ENCODE results near the gene SORBS2.

The SORBS2 gene

DNA sequence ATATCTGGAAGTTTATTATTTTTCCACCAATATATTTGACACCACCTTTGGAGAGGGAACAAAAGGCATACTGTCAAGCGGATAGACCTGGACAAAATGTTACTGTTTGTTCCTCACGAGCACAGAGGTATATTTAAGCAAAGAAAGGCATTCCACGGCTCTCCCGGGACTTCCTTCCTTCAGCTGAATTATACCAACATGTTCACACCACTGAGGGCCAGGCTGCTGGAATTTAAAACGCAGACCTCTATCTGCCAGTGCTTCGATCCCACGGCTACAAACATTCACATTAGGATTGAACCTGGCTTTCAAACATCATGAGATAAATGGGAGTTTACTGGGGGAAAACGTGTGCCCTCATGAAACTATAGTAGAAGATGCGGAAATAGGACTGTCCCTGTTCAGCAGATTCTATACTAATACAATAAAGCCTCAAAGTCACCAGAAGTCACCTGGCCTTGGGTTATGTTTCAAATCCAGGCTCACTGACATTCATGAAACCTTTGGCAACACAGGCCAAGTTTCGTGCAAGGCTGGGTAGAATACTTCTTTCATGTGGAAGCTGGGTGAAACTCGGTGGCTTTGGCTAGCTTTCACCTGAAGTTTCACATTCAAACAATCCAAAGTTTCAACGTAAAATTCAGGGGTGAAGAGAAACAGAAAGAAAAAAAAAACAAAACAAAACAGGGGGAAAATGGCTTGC, 39.5 kb downstream of the SORBS2 start:
- no peak for DNase-seq

- no peak for DNase-seq
Observed at GRCh38 chr4:185771711-185772390, 40.1 kb downstream of the SORBS2 start.

- no peak for DNase-seq
Observed at GRCh38 chr4:185767528-185767927, 44.5 kb downstream of the SORBS2 start.

- DNase-seq = no peak
Observed at GRCh38 chr4:185764876-185765275, 47.1 kb downstream of the SORBS2 start.

- no peak for DNase-seq
Observed at GRCh38 chr4:185761352-185762235, 50.4 kb downstream of the SORBS2 start.

DNA sequence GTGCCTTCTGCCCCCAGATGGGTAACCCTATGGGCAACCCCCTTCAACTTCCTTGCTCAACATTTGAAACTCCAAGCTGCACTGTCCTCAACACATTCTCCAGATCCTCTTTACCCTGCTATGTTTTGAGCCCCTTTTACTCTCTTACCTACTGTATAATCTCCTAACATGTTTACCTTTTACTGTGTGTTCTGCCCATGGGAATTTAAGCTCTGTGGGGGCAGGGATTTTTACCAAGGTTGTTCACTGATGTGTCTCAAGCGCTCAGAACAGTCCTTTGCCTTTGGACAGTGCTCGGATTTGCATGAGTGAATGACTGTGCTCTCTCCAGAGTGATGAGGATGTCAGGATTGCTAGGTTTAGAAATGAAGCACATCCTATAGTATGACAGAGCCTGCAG, 53.2 kb downstream of the SORBS2 start:
- no peak for DNase-seq

DNA sequence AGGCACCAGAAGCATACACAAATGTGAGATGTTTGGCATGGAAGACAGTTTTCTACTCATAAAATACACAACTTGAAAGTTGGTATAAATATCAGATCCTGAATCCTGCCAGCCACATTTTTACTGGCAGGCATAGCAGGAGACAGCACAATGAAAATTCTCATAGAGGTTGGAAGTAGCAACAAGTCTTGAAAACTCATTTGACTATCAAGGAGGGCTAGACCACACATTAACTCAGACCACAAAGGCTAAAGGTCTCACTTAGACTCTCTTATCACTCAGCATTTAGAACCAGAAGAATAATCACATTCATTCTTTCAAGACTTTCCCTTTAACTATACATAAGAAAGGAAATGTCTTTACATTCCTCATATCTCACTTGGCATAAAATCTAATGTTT, 56.5 kb downstream of the SORBS2 start:
- no peak for DNase-seq

DNA sequence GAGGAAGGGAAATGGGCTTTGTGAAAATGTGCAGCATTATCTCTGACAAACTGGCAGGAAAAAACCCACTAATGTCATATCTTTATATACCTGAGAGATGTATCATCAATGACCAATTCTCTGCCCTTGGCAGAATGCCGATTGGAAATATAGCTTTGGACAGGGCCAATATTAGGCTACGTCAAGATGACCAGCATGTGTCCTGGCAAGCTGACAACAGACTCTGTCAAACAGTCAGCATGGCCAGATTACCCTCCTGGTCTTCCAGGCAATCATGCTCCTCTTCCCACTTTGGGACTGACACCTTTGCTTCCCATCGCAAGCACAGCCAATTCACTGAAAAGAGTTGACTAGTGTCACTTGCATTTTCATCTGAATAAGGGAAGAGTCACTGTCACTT, 57.0 kb downstream of the SORBS2 start:
- no peak for DNase-seq

GRCh38 chr4:185752872-185753271, 59.1 kb downstream of the SORBS2 start:
- peak; percentile 5 for DNase-seq

DNA sequence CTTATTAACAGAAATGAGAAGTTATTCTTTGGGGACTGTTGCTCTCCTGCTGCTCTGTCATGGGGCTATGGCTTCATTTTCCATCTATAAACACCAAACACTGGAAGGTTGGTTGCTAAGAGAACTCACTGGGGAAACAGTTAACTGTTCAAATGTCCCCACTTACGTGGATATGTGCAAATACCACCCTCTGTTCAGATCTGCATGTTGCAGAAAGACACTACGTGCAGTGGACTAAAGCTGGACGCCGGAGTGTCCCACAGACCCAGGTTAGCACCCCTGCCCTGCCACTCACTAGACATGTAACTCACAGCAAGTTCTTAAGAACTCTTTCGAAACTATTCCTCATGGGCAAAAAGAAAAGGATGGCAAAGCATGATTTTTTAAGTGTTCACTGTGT, 62.1 kb downstream of the SORBS2 start:
- DNase-seq = no peak

DNA sequence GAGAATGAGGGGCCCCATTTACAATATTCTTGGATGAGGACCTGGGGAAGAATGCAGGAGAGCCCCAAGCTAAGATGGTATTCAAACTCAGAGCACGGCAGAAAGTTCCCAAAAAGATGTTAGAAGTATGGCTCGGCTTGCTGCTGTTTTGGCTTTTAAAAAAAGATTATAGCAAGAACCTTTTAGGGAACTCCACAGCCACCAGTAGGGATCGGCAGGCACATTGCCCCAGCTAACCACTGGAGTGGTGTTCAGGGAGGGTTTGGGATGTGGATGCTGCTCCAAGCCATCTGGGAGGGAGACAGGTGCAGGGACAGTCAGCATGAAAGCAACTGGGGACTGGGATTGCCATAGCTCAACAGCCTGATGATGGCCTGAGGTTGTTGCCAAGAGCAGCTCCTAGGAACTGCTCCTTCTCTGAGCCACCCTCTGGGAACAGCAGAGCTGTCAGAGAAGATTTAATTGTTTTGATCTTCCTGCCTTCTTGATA, 63.0 kb downstream of the SORBS2 start:
- DNase-seq = no peak

DNA sequence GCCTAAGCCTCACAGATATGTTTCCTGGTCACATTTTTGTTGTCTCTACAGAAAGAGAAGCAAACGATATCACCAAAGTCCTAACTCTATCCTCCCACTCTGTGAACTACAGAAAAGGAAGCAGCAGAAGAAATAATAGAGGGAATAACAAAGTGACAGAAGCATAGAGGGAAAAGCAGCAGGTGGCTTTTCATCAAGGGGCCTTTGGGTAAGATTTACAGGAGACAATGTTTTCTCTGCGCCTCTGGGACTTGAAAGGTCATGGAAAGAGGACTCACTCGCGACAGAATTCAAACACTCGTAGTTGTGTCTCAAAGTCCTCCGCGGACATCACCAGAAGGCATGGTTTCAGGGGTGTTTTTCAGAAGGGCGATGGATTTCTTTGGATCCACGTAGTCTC, 66.1 kb downstream of the SORBS2 start:
- no peak for DNase-seq

- DNase-seq = no peak
Observed at GRCh38 chr4:185744946-185745345, 67.0 kb downstream of the SORBS2 start.

DNA sequence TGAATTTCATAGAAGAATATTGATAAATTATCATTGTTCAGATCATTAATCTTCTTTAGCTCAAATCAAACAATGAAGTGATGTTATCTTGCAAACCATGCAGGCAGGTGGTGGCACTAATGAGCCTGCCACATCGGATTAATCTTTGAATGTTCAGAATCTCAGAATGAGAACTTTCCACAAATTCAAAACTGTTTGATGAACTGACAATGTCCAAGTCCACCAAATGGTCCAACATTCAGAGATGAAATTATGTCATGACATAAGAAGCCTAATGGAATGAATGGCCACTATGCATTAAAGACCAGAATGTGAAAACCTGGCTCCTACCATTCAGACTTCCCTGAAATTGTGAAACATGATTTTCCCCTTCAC, 67.5 kb downstream of the SORBS2 start:
- DNase-seq = no peak

DNA sequence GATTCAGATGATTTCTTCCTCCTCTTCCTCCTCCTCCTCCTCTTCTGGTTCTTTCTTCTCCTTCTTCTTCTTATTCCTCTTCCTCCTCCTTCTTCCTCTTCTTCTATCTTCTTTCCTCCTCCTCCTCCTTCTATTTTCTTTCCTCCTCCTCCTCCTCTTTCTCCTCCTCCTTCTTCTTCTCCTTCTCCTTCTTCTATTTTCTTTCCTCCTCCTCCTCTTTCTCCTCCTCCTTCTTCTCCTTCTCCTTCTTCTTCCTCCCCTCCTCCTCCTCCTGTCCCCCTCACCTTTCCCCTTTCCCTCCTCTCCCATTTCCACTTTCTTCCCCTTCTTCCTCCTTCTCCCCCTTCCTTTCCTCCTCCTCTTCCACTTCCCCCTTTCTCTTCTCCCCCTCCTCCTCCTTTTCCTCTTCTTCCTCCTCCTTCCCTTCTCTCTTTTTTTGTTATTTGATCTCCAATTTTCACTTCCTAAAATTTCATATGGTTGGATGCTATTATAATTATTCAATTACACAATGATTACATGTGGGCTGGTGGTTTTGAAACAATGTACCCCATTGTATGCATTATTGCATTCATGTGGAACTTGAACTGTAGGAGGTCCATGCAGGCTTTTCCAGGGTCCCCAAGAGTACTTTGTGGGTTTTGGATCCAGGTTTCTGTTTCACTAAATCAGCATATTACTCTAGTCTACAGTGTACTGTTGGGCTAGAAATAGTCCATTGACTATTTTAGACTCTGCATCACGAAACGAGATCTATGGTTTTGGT, 68.1 kb downstream of the SORBS2 start:
- DNase-seq = no peak

- no peak for DNase-seq
Observed at GRCh38 chr4:185742766-185743165, 69.2 kb downstream of the SORBS2 start.

DNA sequence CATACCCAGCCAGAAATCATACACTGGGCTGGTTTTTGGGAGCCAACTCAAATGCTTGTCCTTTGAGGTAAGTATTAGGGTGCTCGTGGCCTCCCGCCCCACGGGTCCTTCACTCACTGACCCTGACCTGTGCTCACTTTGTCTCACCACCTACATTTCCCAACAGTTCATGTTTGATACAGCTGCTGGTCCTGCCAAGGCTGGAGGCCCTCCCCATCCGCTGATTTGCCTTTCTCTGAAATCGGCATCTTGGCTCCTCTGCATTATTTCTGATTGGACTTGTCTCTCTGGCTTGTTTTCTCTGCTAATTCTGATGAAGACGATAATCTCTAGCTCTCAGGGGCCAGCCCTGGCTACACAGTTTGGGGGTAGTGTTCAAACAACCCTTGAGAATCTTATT, 70.2 kb downstream of the SORBS2 start:
- no peak for DNase-seq

DNA sequence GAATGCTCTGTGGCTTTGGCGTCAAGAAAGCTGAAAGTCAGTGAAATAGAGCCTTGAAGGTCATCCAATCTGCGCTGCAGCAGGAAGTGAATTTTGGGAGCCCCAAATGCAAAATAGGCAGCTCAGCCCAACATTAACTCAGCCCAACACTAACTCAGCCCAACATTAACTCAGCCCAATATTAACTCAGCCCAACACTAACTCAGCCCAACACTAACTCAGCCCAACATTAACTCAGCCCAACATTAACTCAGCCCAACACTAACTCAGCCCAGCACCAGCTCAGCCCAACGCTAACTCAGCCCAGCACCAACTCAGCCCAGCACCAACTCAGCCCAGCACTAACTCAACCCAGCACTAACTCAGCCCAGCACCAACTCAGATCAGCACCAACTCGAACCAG, 71.5 kb downstream of the SORBS2 start:
- no peak for DNase-seq

- no peak for DNase-seq
Observed at GRCh38 chr4:185738820-185739219, 73.2 kb downstream of the SORBS2 start.

DNA sequence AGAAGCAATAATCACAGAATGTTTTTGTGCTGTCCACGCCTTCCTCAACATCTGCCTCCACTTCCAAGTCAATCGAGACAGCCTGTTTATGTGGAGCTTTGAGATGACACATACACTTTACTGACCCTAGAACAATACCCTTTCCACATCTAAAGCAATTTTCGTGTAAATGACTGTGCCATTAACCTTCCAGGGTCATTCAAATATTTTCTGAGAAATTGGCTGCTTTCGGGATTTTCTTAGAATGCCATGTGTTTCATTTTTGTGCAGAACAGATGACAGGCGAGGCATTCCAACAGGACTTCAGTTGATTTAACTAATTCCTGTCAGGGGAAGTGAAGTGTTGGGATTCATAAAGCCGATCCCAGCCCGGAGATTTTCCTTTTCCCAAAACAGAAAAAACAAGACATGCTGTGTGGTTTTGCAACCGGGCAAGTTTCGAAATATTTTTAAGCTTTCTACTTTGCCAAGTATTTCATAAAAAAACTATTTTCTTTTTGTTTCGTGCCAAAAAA, 73.9 kb downstream of the SORBS2 start:
- DNase-seq = no peak

DNA sequence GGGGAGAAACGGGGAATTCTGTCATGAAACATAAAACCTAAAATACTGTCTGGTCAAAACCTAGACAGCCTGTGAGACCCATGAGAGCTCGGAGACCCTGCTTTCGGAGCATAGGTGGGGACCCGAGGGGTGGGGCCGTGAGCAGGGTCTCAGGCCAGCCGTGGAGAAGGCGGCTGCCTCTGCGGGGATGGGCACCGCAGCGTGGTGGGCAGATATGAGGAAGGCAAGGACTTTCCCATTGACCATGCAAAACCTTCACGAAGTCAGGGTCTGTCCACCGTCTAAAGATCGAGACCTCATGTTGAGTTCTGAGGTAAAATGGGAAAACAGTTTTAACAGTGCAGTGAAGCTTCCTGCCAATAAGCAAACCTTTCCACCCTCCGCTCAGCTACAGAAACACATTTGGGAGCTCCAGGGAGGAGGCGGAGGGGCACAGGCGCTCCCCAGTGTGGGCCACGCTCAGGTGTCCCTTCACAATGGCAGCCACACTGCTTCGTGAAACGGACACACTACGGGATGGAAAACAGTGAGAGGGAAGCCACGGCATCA, 74.4 kb downstream of the SORBS2 start:
- DNase-seq = no peak

DNA sequence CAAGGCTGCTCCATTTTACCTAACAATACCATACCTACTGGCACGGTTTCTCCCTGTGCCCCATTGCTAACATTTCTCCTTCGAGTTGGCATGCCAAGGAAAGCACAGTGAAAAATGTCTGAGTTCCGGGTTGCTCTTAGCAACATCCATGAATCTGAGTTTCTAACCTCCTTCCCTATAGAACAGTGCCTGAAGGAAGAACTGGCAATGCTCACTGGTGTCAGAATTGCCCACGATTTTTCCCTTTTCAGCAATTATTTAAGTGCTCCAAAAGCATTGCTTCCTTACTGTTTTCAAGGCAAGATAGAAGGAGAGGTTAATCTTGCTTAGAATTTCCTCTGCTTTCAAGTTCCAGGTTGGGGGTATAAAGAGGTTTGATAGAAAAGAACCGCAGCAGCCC, 75.1 kb downstream of the SORBS2 start:
- DNase-seq = no peak
